NT2/D1 (cell line): ENCODE measurements around the gene TBC1D30.
"Not testable (repeated sequence)": the region's sequence is repeated elsewhere in the genome, so short reads cannot be mapped to it uniquely, and the experiment has no call there.

Experiments used
- DNase-seq: peaks from one replicate; pipeline ENCODE4 v3.0.0-alpha.2; 2011; ENCODE audit warnings: low read depth, low spot score
- H3K27me3 ChIP-seq: 2 replicates; pipeline ENCODE4 v1.6.0; 2011; ENCODE audit warnings: mild to moderate bottlenecking; ENCODE audit not compliant: insufficient read length, insufficient read depth
- H3K36me3 ChIP-seq: 2 replicates; pipeline ENCODE4 v1.6.1; 2011; ENCODE audit warnings: mild to moderate bottlenecking, low read length, mixed read lengths; ENCODE audit not compliant: insufficient read depth, insufficient read length
- H3K4me1 ChIP-seq: 2 replicates; pipeline ENCODE4 v1.5.1; 2011; ENCODE audit not compliant: insufficient read depth, insufficient read length
- H3K4me3 ChIP-seq: 2 replicates; pipeline ENCODE4 v1.5.1; 2011; ENCODE audit warnings: low read depth; ENCODE audit not compliant: insufficient read length
- H3K9ac ChIP-seq: 2 replicates; pipeline ENCODE4 v1.6.0; 2011; ENCODE audit warnings: low read depth; ENCODE audit not compliant: insufficient read length
- H3K9me3 ChIP-seq: 2 replicates; pipeline ENCODE4 v1.5.1; 2011; ENCODE audit warnings: mild to moderate bottlenecking, low read length; ENCODE audit not compliant: insufficient read depth
- SUZ12 ChIP-seq: IDR thresholded peaks from 2 replicates; pipeline ENCODE4 v1.6.1; 2011; ENCODE audit not compliant: insufficient read length, insufficient read depth; ENCODE audit errors: extremely low read depth
- YY1 ChIP-seq: IDR thresholded peaks from 2 replicates; pipeline ENCODE4 v1.6.1; 2011; ENCODE audit not compliant: insufficient read length, insufficient read depth
- ZNF274 ChIP-seq: IDR thresholded peaks from 2 replicates; pipeline ENCODE4 v1.6.1; 2011; ENCODE audit warnings: mild to moderate bottlenecking, low read depth, low read length

Gene TBC1D30

DNA sequence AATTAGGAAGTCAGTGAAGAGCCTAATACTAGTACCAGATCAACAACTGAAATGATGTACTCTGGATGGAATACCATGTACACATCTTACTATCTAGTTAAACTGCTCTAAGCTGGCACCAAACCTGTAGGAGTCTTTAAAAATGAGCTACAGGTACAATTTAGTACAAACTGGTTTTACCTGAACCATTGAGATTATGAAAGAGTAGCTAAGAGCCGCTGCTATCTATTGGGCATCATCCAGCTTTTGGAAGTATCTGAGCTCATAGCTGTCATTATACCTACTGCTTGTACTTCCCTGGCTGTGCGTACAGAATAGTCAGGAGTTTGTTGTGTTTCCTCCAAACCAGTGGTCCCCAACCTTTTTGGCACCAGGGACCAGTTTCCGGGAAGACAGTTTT, 12.4 kb downstream of the TBC1D30 start:
- Histone ChIP-seq H3K4me1 (no peaks in the 10 kb centered on the region), H3K27me3 (no peaks in the 10 kb centered on the region), H3K9me3 (peaks cover 8% of the 10 kb centered on the region; the same call in 1 of the 2 replicates), H3K9ac (no peak overlapping the region), H3K36me3 (no peaks in the 10 kb centered on the region), H3K4me3 (no peak overlapping the region)
- TF ChIP-seq YY1 (no peak), ZNF274 (no peak), SUZ12 (no peak)
- DNase-seq, result no peak

- TF ChIP-seq SUZ12 (no peak), ZNF274 (no peak), YY1 (no peak)
- Histone ChIP-seq H3K9me3 (peaks cover 7% of the 10 kb centered on the region; the same call in 1 of the 2 replicates), H3K4me1 (no peaks in the 10 kb centered on the region), H3K27me3 (no peaks in the 10 kb centered on the region), H3K9ac (no peak overlapping the region), H3K4me3 (no peak overlapping the region), H3K36me3 (no peaks in the 10 kb centered on the region)
- no peak for DNase-seq
Observed at GRCh38 chr12:64837427-64837826, 13.0 kb downstream of the TBC1D30 start.

GRCh38 chr12:64840119-64840518, 15.7 kb downstream of the TBC1D30 start:
- Histone ChIP-seq H3K27me3 (no peaks in the 10 kb centered on the region), H3K4me1 (no peaks in the 10 kb centered on the region), H3K9me3 (no peaks in the 10 kb centered on the region), H3K36me3 (no peaks in the 10 kb centered on the region), H3K9ac (no peak overlapping the region), H3K4me3 (no peak overlapping the region)
- DNase-seq, result no peak
- no peak for TF ChIP-seq YY1
- TF ChIP-seq ZNF274, result no peak
- no peak for TF ChIP-seq SUZ12

GRCh38 chr12:64840949-64841717, 16.7 kb downstream of the TBC1D30 start:
- no peaks in the 10 kb centered on the region for H3K9me3 ChIP-seq
- TF ChIP-seq SUZ12, result no peak
- TF ChIP-seq YY1, result no peak
- no peak for TF ChIP-seq ZNF274
- no peaks in the 10 kb centered on the region for H3K36me3 ChIP-seq
- no peaks in the 10 kb centered on the region for H3K4me1 ChIP-seq
- DNase-seq, result no peak
- H3K9ac ChIP-seq, result no peak overlapping the region
- no peak overlapping the region for H3K4me3 ChIP-seq
- H3K27me3 ChIP-seq, result no peaks in the 10 kb centered on the region

DNA sequence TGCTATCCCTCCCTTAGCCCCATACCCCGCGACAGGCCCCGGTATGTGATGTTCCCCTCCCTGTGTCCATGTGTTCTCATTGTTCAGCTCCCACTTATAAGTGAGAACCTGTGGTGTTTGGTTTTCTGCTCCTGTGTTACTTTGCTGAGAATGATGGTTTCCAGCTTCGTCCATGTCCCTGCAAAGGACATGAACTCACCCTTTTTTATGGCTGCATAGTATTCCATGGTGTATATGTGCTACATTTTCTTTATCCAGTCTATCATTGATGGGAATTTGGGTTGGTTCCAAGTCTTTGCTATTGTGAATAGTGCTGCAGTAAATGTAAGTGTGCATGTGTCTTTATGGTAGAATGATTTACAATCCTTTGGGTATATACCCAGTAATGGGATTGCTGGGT, 24.0 kb downstream of the TBC1D30 start:
- H3K36me3 ChIP-seq, H3K27me3 ChIP-seq, DNase-seq, H3K9ac ChIP-seq, H3K4me3 ChIP-seq, H3K9me3 ChIP-seq, H3K4me1 ChIP-seq: not testable (repeated sequence)

DNA sequence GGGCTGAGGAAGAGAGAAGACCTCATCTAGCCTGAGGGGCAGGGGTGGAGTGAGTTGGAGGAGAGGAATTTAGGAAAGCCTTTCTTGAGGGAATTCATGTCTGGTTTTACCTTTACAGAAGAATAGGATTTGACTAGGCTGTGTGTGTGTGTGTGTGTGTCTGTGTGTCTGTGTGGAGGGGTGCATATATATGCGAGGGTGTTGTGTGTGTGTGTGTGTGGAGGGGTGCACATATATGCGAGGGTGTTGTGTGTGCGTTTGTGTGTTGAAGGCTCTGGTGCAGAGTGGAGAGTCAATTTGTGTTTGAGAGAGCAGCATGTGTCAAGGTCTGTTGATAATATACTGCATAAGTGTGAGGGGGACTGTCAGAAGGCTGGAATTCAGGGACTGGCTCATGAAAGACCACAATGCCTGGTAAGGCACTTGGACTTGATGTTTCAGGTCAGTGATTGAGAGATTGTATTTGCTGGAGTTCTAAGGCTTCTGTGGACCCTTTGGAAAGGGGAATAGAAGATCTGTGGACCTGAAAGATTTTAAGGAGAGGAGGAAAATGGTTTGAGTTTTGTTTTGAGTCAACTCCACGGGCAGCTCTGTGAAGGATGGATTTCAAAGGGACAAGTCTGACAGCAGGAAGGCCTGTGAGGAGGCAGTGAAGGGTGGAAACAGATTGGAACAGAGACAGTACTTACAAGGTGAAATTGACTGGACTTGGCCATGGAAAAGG, 34.6 kb downstream of the TBC1D30 start:
- H3K36me3 ChIP-seq, result no peaks in the 10 kb centered on the region
- no peaks in the 10 kb centered on the region for H3K4me1 ChIP-seq
- H3K9ac ChIP-seq, result no peak overlapping the region
- H3K9me3 ChIP-seq, result no peaks in the 10 kb centered on the region
- no peak for TF ChIP-seq SUZ12
- no peak for TF ChIP-seq YY1
- TF ChIP-seq ZNF274, result no peak
- DNase-seq, result no peak
- H3K27me3 ChIP-seq, result no peaks in the 10 kb centered on the region
- no peak overlapping the region for H3K4me3 ChIP-seq

GRCh38 chr12:64860446-64860998, 36.1 kb downstream of the TBC1D30 start:
- Histone ChIP-seq H3K4me3 (no peak overlapping the region), H3K9me3 (no peaks in the 10 kb centered on the region), H3K36me3 (no peaks in the 10 kb centered on the region), H3K27me3 (no peaks in the 10 kb centered on the region), H3K9ac (no peak overlapping the region), H3K4me1 (no peaks in the 10 kb centered on the region)
- TF ChIP-seq SUZ12 (no peak), YY1 (no peak), ZNF274 (no peak)
- no peak for DNase-seq
